GM12878 (cell line): ENCODE data around the gene ATP6V1G3. TPM values are rescaled to one million over a fixed set of nuclear protein-coding genes. Genes with fewer than 3 reads are reported as not detected.

Source experiments
- ATAC-seq: fragments of 200-7000 bp; cut with Tn5 transposase; 3 replicates; pipeline ENCODE4 v1.9.1; 2020; ENCODE audit warnings: mild to moderate bottlenecking, moderate library complexity
- BruUV-seq: library from RNA; stranded (reverse); fragments of 400-500 nt; replicated peaks from 2 replicates; lab custom pipeline; 2021; lab: Mats Ljungman, UMichigan
- CTCF ChIA-PET: fragments of 300-600 bp; sonication (Branson Sonifier 250); formaldehyde crosslinking; extraction: SDS; loops from one replicate; lab custom pipeline; 2021; ENCODE audit warnings: inconsistent platforms; lab: Yijun Ruan, JAX
- POLR2A ChIA-PET: fragments of 350-600 bp; formaldehyde crosslinking; extraction: SDS; loops from one replicate; lab custom pipeline; 2021; ENCODE audit warnings: inconsistent platforms; lab: Charles Lee
- RAD21 ChIA-PET: fragments of 300-600 bp; sonication (Branson Sonifier 250); formaldehyde crosslinking; loops from one replicate; lab custom pipeline; 2023; ENCODE audit warnings: antibody characterized with exemption; ENCODE audit not compliant: unreplicated experiment; lab: Charles Lee
- SMC1A ChIA-PET: fragments of 300-600 bp; sonication (Branson Sonifier 250); formaldehyde crosslinking; loops from one replicate; lab custom pipeline; 2023; ENCODE audit not compliant: unreplicated experiment, uncharacterized antibody; lab: Charles Lee
- DNase-seq: peaks from one replicate; pipeline ENCODE4 v3.0.0-alpha.2; 2011; ENCODE audit warnings: low read depth, low spot score
- FAIRE-seq: peaks from 3 replicates; lab custom pipeline; 2011; peaks lifted over from hg19 to GRCh38; lab: Jason Lieb, UNC
- H2AFZ ChIP-seq: 2 replicates; pipeline ENCODE4 v1.6.0; 2011; ENCODE audit warnings: low read depth, low read length, control low read depth; ENCODE audit not compliant: control insufficient read depth
- H3K27ac ChIP-seq: 2 replicates; pipeline ENCODE4 v1.5.1; 2011; ENCODE audit warnings: control low read depth; ENCODE audit not compliant: control insufficient read depth, insufficient read depth
- H3K27me3 ChIP-seq, 2 experiments: replicated peaks in 1 of 2; 2 replicates each; pipeline versions ENCODE4 v1.6.0 to v1.6.1; 2011; ENCODE audit warnings: low read length in 1 of 2; ENCODE audit not compliant: control insufficient read depth in 2 of 2, insufficient read depth in 2 of 2
- H3K36me3 ChIP-seq, 2 experiments: 2 replicates each; pipeline ENCODE4 v1.5.1; 2011; ENCODE audit warnings: low read length in 1 of 2; ENCODE audit not compliant: control insufficient read depth in 2 of 2, insufficient read depth in 2 of 2
- H3K4me1 ChIP-seq: 2 replicates; pipeline ENCODE4 v1.6.1; 2011; ENCODE audit warnings: mild to moderate bottlenecking, low read length, moderate library complexity, mixed read lengths; ENCODE audit not compliant: control insufficient read depth, insufficient read depth
- H3K4me2 ChIP-seq: 2 replicates; pipeline ENCODE4 v1.6.0; 2011; ENCODE audit warnings: control low read depth; ENCODE audit not compliant: control insufficient read depth, insufficient read depth
- H3K4me3 ChIP-seq: fragments of 200-600 bp; sonication (generic); 2 replicates; pipeline ENCODE4 v1.5.1; 2016
- H3K79me2 ChIP-seq: 2 replicates; pipeline ENCODE4 v1.6.0; 2011; ENCODE audit warnings: low read length; ENCODE audit not compliant: control insufficient read depth, insufficient read depth
- H3K9ac ChIP-seq: 2 replicates; pipeline ENCODE4 v1.8.0; 2011; ENCODE audit warnings: low read length, control low read depth, mixed read lengths; ENCODE audit not compliant: control insufficient read depth, insufficient read depth
- H3K9me3 ChIP-seq: replicated peaks from 3 replicates; pipeline ENCODE4 v1.5.1; 2011; ENCODE audit warnings: mild to moderate bottlenecking, low read length; ENCODE audit not compliant: control insufficient read depth, insufficient read depth
- H4K20me1 ChIP-seq: 2 replicates; pipeline ENCODE4 v1.6.0; 2011; ENCODE audit not compliant: control insufficient read depth, insufficient read depth
- BHLHE40 ChIP-seq, 2 experiments: fragments of 450-650 bp in 1 of 2; IDR thresholded peaks; 2 replicates each; pipeline ENCODE4 v1.6.1; 2011 to 2017; ENCODE audit warnings: low read depth in 2 of 2, borderline replicate concordance in 1 of 2, improper control_type of control experiment in 1 of 2, low read length in 1 of 2, mild to moderate bottlenecking in 1 of 2
- BRCA1 ChIP-seq: IDR thresholded peaks from 2 replicates; pipeline ENCODE4 v1.6.1; 2011; ENCODE audit warnings: low read depth, low read length, improper control_type of control experiment
- CHD1 ChIP-seq: IDR thresholded peaks from 2 replicates; pipeline ENCODE4 v1.6.1; 2012; ENCODE audit warnings: low read depth, low read length, improper control_type of control experiment
- ESRRA ChIP-seq: IDR thresholded peaks from 2 replicates; pipeline ENCODE4 v1.6.1; 2012; ENCODE audit warnings: mild to moderate bottlenecking, low read length, improper control_type of control experiment
- GABPA ChIP-seq: IDR thresholded peaks from 2 replicates; pipeline ENCODE4 v1.6.1; 2014; ENCODE audit warnings: antibody characterized with exemption, low read depth, mild to moderate bottlenecking, inconsistent platforms
- HSF1 ChIP-seq: fragments of 150-350 bp; IDR thresholded peaks from 2 replicates; pipeline ENCODE4 v1.6.1; 2014; ENCODE audit warnings: mild to moderate bottlenecking, low read depth, low read length
- IRF3 ChIP-seq: fragments of 450-650 bp; IDR thresholded peaks from 2 replicates; pipeline ENCODE4 v1.6.1; 2014; ENCODE audit warnings: mild to moderate bottlenecking
- NFYB ChIP-seq: IDR thresholded peaks from 2 replicates; pipeline ENCODE4 v1.6.1; 2011; ENCODE audit warnings: low read depth, mild to moderate bottlenecking, low read length, improper control_type of control experiment, moderate library complexity; ENCODE audit not compliant: insufficient read depth
- POU2F2 ChIP-seq: IDR thresholded peaks from 3 replicates; pipeline ENCODE4 v1.6.1; 2011; ENCODE audit warnings: low read depth, mild to moderate bottlenecking, low read length, borderline replicate concordance
- SIN3A ChIP-seq: IDR thresholded peaks from 2 replicates; pipeline ENCODE4 v1.6.1; 2012; ENCODE audit warnings: low read depth, low read length, improper control_type of control experiment
- SREBF2 ChIP-seq: IDR thresholded peaks from 2 replicates; pipeline ENCODE4 v1.6.1; 2012; ENCODE audit warnings: mild to moderate bottlenecking, low read length
- TCF12 ChIP-seq: IDR thresholded peaks from 2 replicates; pipeline ENCODE4 v1.6.1; 2011; ENCODE audit warnings: low read depth, mild to moderate bottlenecking, low read length
- ZNF622 ChIP-seq: fragments of 450-650 bp; IDR thresholded peaks from 2 replicates; pipeline ENCODE4 v1.6.1; 2017; ENCODE audit warnings: mild to moderate bottlenecking, inconsistent platforms
- WGBS: methylation state at CpG from one replicate; pipeline ENCODE4 v1.1.6; 2016; ENCODE audit warnings: low lambda C conversion rate; ENCODE audit not compliant: insufficient replicate concordance, insufficient coverage; ENCODE audit errors: missing lambda C conversion rate; 5-methylcytosine and 5-hydroxymethylcytosine counted together
- in situ Hi-C: fragments of 300-500 bp; cut with MboI; formaldehyde crosslinking; loops from 9 replicates; pipeline ENCODE4 v1.14.3; 2018; ENCODE audit warnings: mixed read lengths
- intact Hi-C: fragments of 100-400 bp; cut with micrococcal nuclease; formaldehyde crosslinking; loops from one replicate; pipeline ENCODE4 v1.14.2; 2022; ENCODE audit not compliant: unreplicated experiment
- polyA plus RNA-seq, 11 experiments: library from polyadenylated mRNA; depleted of rRNA in 4 of 11; unstranded in 6 of 11; stranded (reverse) in 5 of 11; fragments of >200 nt; fragmentation: Nextera tagmentation in 4 of 11; fragmentation: Illumina TruSeq in 1 of 11; extraction: Ambion mirVana in 4 of 11; extraction: Trizol in 1 of 11; gene quantifications; 1 replicate in 1 of 11; 2 replicates in 10 of 11; pipeline versions ENCODE4 v1.2.1 to v1.2.3, GENCODE V29; 2011 to 2016; ENCODE audit warnings: inconsistent platforms in 2 of 11, missing spikeins in 2 of 11, low read depth in 1 of 11
- total RNA-seq, 4 experiments: library from RNA; depleted of rRNA in 3 of 4; stranded (reverse); fragments of >200 nt in 3 of 4; fragmentation: Illumina TruSeq in 1 of 4; extraction: Trizol in 1 of 4; gene quantifications; 2 replicates each; pipeline versions ENCODE4 v1.2.1 to v1.2.3, GENCODE V29; 2013 to 2021
- TF ChIP-seq, protein P1 (sequence below): fragments of 450-650 bp; IDR thresholded peaks from 2 replicates; pipeline ENCODE4 v1.6.1; 2018; ENCODE audit warnings: borderline replicate concordance, mild to moderate bottlenecking; ENCODE audit not compliant: partially characterized antibody
- TF ChIP-seq, protein P2 (sequence below): fragments of 150-350 bp; IDR thresholded peaks from 2 replicates; pipeline ENCODE4 v1.6.1; 2016; ENCODE audit warnings: low read depth, low read length

ATP6V1G3 gene
- total and polyA plus RNA-seq, 10 of the 15 experiments (the other 5 are each of a cell fraction or from before 2014, with no cell fraction given), result 0.22 TPM; not detected in 9

DNA sequence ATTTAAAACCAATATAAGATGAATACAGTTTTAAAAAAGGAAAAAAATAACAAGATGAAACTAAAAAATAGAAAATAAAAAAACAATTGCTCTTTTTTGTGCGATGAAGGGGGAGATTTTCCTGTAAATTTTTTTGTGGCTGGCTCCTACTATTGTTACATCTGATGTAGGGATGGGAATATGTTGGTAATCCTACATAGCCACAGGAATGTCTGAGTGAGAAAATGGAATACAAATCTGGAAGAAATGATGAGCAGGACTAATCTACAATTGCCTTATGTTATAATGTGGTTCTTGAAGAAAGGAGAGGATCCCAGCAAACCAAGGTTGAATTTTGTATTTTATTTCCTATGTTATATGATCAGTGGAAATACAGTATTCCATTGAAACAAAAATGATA, 40.9 kb downstream of the ATP6V1G3 start (continued):
- TF ChIP-seq POU2F2 (no peak), ESRRA (no peak), CHD1 (no peak)
- TF ChIP-seq, protein P1, sequence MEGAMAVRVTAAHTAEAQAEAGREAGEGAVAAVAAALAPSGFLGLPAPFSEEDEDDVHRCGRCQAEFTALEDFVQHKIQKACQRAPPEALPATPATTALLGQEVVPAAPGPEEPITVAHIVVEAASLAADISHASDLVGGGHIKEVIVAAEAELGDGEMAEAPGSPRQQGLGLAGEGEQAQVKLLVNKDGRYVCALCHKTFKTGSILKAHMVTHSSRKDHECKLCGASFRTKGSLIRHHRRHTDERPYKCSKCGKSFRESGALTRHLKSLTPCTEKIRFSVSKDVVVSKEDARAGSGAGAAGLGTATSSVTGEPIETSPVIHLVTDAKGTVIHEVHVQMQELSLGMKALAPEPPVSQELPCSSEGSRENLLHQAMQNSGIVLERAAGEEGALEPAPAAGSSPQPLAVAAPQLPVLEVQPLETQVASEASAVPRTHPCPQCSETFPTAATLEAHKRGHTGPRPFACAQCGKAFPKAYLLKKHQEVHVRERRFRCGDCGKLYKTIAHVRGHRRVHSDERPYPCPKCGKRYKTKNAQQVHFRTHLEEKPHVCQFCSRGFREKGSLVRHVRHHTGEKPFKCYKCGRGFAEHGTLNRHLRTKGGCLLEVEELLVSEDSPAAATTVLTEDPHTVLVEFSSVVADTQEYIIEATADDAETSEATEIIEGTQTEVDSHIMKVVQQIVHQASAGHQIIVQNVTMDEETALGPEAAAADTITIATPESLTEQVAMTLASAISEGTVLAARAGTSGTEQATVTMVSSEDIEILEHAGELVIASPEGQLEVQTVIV, result no peak

GRCh38 chr1:198498881-198499280, 41.6 kb downstream of the ATP6V1G3 start:
- no peak for FAIRE-seq
- in situ Hi-C loops, result no loop called here
- no peak overlapping the region for H3K4me2 ChIP-seq
- no peaks in the 10 kb centered on the region for H3K79me2 ChIP-seq
- no peak overlapping the region for H2AFZ ChIP-seq
- SMC1A ChIA-PET, result interaction anchor here (0.7 to 1.8 kb wide), 4 partner anchors 8 to 326 kb away, joined by 3 to 5 read pairs (median 4); no protein-coding TSS in a partner anchor
- ATAC-seq, result no peak
- TF ChIP-seq, protein P2, sequence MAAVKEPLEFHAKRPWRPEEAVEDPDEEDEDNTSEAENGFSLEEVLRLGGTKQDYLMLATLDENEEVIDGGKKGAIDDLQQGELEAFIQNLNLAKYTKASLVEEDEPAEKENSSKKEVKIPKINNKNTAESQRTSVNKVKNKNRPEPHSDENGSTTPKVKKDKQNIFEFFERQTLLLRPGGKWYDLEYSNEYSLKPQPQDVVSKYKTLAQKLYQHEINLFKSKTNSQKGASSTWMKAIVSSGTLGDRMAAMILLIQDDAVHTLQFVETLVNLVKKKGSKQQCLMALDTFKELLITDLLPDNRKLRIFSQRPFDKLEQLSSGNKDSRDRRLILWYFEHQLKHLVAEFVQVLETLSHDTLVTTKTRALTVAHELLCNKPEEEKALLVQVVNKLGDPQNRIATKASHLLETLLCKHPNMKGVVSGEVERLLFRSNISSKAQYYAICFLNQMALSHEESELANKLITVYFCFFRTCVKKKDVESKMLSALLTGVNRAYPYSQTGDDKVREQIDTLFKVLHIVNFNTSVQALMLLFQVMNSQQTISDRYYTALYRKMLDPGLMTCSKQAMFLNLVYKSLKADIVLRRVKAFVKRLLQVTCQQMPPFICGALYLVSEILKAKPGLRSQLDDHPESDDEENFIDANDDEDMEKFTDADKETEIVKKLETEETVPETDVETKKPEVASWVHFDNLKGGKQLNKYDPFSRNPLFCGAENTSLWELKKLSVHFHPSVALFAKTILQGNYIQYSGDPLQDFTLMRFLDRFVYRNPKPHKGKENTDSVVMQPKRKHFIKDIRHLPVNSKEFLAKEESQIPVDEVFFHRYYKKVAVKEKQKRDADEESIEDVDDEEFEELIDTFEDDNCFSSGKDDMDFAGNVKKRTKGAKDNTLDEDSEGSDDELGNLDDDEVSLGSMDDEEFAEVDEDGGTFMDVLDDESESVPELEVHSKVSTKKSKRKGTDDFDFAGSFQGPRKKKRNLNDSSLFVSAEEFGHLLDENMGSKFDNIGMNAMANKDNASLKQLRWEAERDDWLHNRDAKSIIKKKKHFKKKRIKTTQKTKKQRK, result no peak
- TF ChIP-seq GABPA (no peak), BHLHE40 (IDR thresholded peaks at IDR 0.05; ENCODE audit: borderline replicate concordance in 1 of 2, low read depth in 2 of 2, low read length in 1 of 2) (no peak), SREBF2 (no peak), NFYB (no peak), IRF3 (no peak), ZNF622 (no peak), BRCA1 (no peak), HSF1 (no peak), TCF12 (no peak), SIN3A (no peak)
- TF ChIP-seq, all 136 proteins: peak for 0
- ChIA-PET POLR2A (no interaction called here), RAD21 (no interaction called here), CTCF (no interaction called here)
- Histone ChIP-seq H3K27ac (no peak overlapping the region), H4K20me1 (no peaks in the 10 kb centered on the region), H3K4me1 (peaks cover 4% of the 10 kb centered on the region; the same call in 1 of the 2 replicates), H3K4me3 (no peak overlapping the region), H3K9ac (no peak overlapping the region), H3K9me3 (no peaks in the 10 kb centered on the region), H3K27me3 (no peaks in the 10 kb centered on the region), H3K36me3 (no peaks in the 10 kb centered on the region)
- no peak for DNase-seq
- BruUV-seq, result no TSS peak
- WGBS, result 71% methylated on average over 1 of the region's 1 CpG
- intact Hi-C loops, result no loop called here
